GM23338 (cell line): Measurements from ENCODE around the gene HPD.

ENCODE experiments used
- CREB1 ChIP-seq: fragments of 250-450 bp; sonication (Bioruptor Pico); IDR thresholded peaks from 2 replicates; pipeline ENCODE4 v1.5.0; 2020; ENCODE audit warnings: low read depth, mild to moderate bottlenecking, moderate library complexity
- CTCF ChIP-seq, 2 experiments: fragments of 200-600 bp in 1 of 2; sonication (generic) in 1 of 2; conservative IDR thresholded peaks; 2 replicates each; pipeline versions ENCODE4 v1.5.1 to v1.6.1; 2016 to 2017; ENCODE audit warnings: antibody characterized with exemption in 2 of 2, low read depth in 2 of 2, mild to moderate bottlenecking in 2 of 2, moderate library complexity in 1 of 2
- ETS1 ChIP-seq: IDR thresholded peaks from 2 replicates; pipeline ENCODE4 v1.6.1; 2016; ENCODE audit warnings: antibody characterized with exemption
- EZH2 ChIP-seq: fragments of 200-600 bp; sonication (generic); IDR thresholded peaks from one replicate; pipeline ENCODE4 v1.8.0; 2017; ENCODE audit warnings: antibody characterized with exemption, mild to moderate bottlenecking, low read depth; ENCODE audit not compliant: unreplicated experiment
- JUNB ChIP-seq: IDR thresholded peaks from one replicate; pipeline ENCODE4 v1.6.1; 2016; ENCODE audit warnings: antibody characterized with exemption; ENCODE audit not compliant: unreplicated experiment
- REST ChIP-seq: IDR thresholded peaks from one replicate; pipeline ENCODE4 v1.6.1; 2018; ENCODE audit warnings: antibody characterized with exemption; ENCODE audit not compliant: unreplicated experiment

DNA sequence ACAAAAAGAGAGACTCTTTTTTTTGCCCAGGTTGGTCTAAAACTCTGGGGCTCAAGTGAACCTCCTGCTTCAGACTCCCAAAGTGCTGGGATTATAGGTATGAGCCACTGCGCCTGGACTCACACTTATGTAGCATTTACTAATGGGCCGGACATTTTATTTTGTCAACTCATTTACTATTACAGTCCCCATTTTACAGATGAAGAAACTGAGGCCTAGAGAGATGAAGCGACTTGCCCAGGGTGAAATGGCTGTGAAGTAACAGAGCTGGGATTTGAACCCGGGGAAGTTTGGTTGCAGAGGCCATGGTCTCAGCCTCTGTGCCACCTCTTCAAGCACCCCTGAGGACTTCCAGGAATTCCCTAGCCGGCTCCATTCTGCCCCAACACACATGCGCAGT, 9.4 kb downstream of the HPD start:
- TF ChIP-seq CREB1 (no peak), CTCF (conservative IDR thresholded peaks at IDR 0.05; ENCODE audit: low read depth in 2 of 2) (no peak), EZH2 (no peak), JUNB (no peak), ETS1 (no peak), REST (no peak)
